H9 (cell line): ENCODE data around the gene MAGI1. TPM values are rescaled to one million over a fixed set of nuclear protein-coding genes. Genes with fewer than 3 reads are reported as not detected.

ENCODE experiments used
- DNase-seq: peaks from one replicate; pipeline ENCODE4 v3.0.0-alpha.2; 2017
- H2AFZ ChIP-seq: one replicate; pipeline ENCODE4 v1.6.1; 2013; ENCODE audit warnings: mild to moderate bottlenecking, low read length, control low read depth, moderate library complexity
- H2AK5ac ChIP-seq: 2 replicates; pipeline ENCODE4 v1.6.1; 2013; ENCODE audit warnings: low read length, control low read depth, mixed read lengths; ENCODE audit not compliant: insufficient read length
- H2BK120ac ChIP-seq: one replicate; pipeline ENCODE4 v1.6.1; 2013; ENCODE audit warnings: low read depth, mild to moderate bottlenecking, low read length, control low read depth, inconsistent platforms; ENCODE audit not compliant: poor library complexity, severe bottlenecking
- H2BK12ac ChIP-seq: 2 replicates; pipeline ENCODE4 v1.6.1; 2013; ENCODE audit warnings: low read length, control low read depth, mixed read lengths, low read depth; ENCODE audit not compliant: insufficient read length
- H2BK15ac ChIP-seq: 2 replicates; pipeline ENCODE4 v1.6.1; 2013; ENCODE audit warnings: low read depth, low read length, control low read depth
- H2BK20ac ChIP-seq: one replicate; pipeline ENCODE4 v1.6.1; 2013; ENCODE audit warnings: low read depth, mild to moderate bottlenecking, low read length, control low read depth, inconsistent platforms; ENCODE audit not compliant: poor library complexity, severe bottlenecking
- H2BK5ac ChIP-seq: 2 replicates; pipeline ENCODE4 v1.6.1; 2013; ENCODE audit warnings: low read length, control low read depth, mixed read lengths; ENCODE audit not compliant: insufficient read length
- H3K14ac ChIP-seq: 2 replicates; pipeline ENCODE4 v1.6.1; 2013; ENCODE audit warnings: low read length, control low read depth; ENCODE audit not compliant: insufficient read depth
- H3K18ac ChIP-seq: 2 replicates; pipeline ENCODE4 v1.6.1; 2013; ENCODE audit warnings: low read depth, mild to moderate bottlenecking, mixed read lengths, low read length, control low read depth; ENCODE audit not compliant: insufficient read length
- H3K23ac ChIP-seq: 2 replicates; pipeline ENCODE4 v1.6.1; 2013; ENCODE audit warnings: low read length, control low read depth, mixed read lengths, low read depth; ENCODE audit not compliant: insufficient read length
- H3K23me2 ChIP-seq: 2 replicates; pipeline ENCODE4 v1.6.1; 2013; ENCODE audit warnings: low read depth, mild to moderate bottlenecking, mixed read lengths, low read length, control low read depth; ENCODE audit not compliant: insufficient read length, poor library complexity, severe bottlenecking
- H3K27ac ChIP-seq: 2 replicates; pipeline ENCODE4 v1.5.1; 2013; ENCODE audit warnings: low read length, control low read depth, mixed read lengths, low read depth; ENCODE audit not compliant: insufficient read length
- H3K27me3 ChIP-seq: 2 replicates; pipeline ENCODE4 v1.6.1; 2013; ENCODE audit warnings: low read length, control low read depth, inconsistent platforms; ENCODE audit not compliant: insufficient read depth
- H3K4ac ChIP-seq: 2 replicates; pipeline ENCODE4 v1.6.1; 2013; ENCODE audit warnings: low read depth, mild to moderate bottlenecking, control low read depth, inconsistent platforms, low read length, moderate library complexity
- H3K4me1 ChIP-seq: 2 replicates; pipeline ENCODE4 v1.6.1; 2013; ENCODE audit warnings: low read length, control low read depth, inconsistent platforms; ENCODE audit not compliant: insufficient read depth
- H3K4me2 ChIP-seq: 2 replicates; pipeline ENCODE4 v1.6.1; 2013; ENCODE audit warnings: low read length, control low read depth, mixed read lengths; ENCODE audit not compliant: insufficient read length, insufficient read depth
- H3K56ac ChIP-seq: 2 replicates; pipeline ENCODE4 v1.6.1; 2013; ENCODE audit warnings: low read depth, mild to moderate bottlenecking, mixed read lengths, low read length, control low read depth; ENCODE audit not compliant: insufficient read length
- H3K79me1 ChIP-seq: 2 replicates; pipeline ENCODE4 v1.6.1; 2013; ENCODE audit warnings: low read depth, mild to moderate bottlenecking, moderate library complexity, low read length, control low read depth, inconsistent platforms; ENCODE audit not compliant: insufficient read depth, poor library complexity, severe bottlenecking
- H3K79me2 ChIP-seq: 2 replicates; pipeline ENCODE4 v1.6.1; 2013; ENCODE audit warnings: low read length, control low read depth, inconsistent platforms; ENCODE audit not compliant: insufficient read depth
- H3K9ac ChIP-seq: 2 replicates; pipeline ENCODE4 v1.6.1; 2013; ENCODE audit warnings: low read length, control low read depth, mixed read lengths; ENCODE audit not compliant: insufficient read length; ENCODE audit errors: extremely low read depth
- H3K9me3 ChIP-seq: one replicate; pipeline ENCODE4 v1.6.1; 2013; ENCODE audit warnings: low read depth, low read length, inconsistent platforms; ENCODE audit not compliant: control insufficient read depth
- H3T11ph ChIP-seq: one replicate; pipeline ENCODE4 v1.6.1; 2013; ENCODE audit warnings: mild to moderate bottlenecking, low read length, control low read depth, inconsistent platforms
- H4K20me1 ChIP-seq: one replicate; pipeline ENCODE4 v1.6.1; 2013; ENCODE audit not compliant: control insufficient read depth, insufficient read length, insufficient read depth
- H4K5ac ChIP-seq: 2 replicates; pipeline ENCODE4 v1.6.1; 2013; ENCODE audit warnings: low read depth, mild to moderate bottlenecking, mixed read lengths, low read length, control low read depth; ENCODE audit not compliant: insufficient read length
- H4K8ac ChIP-seq: replicated peaks from 2 replicates; pipeline ENCODE4 v1.6.1; 2013; ENCODE audit warnings: low read length, control low read depth, mixed read lengths, low read depth; ENCODE audit not compliant: insufficient read length
- H4K91ac ChIP-seq: 2 replicates; pipeline ENCODE4 v1.6.1; 2013; ENCODE audit warnings: low read depth, mild to moderate bottlenecking, moderate library complexity, mixed read lengths, low read length, control low read depth; ENCODE audit not compliant: insufficient read length
- H3K27ac Mint-ChIP-seq, 3 experiments: 2 replicates in 2 of 3; 3 replicates in 1 of 3; pipeline ENCODE4 v1.8.0; 2020 to 2021; ENCODE audit warnings: mixed read lengths in 3 of 3, mild to moderate bottlenecking in 1 of 3, moderate library complexity in 1 of 3
- H3K27me3 Mint-ChIP-seq: 2 replicates; pipeline ENCODE4 v1.8.0; 2021; ENCODE audit warnings: low read depth, mild to moderate bottlenecking, moderate library complexity, mixed read lengths
- H3K36me3 Mint-ChIP-seq, 3 experiments: 2 replicates in 2 of 3; 3 replicates in 1 of 3; pipeline ENCODE4 v1.8.0; 2020 to 2021; ENCODE audit warnings: low read depth in 3 of 3, mixed read lengths in 3 of 3; ENCODE audit not compliant: insufficient read depth in 1 of 3
- H3K4me1 Mint-ChIP-seq, 2 experiments: 2 replicates each; pipeline ENCODE4 v1.8.0; 2020; ENCODE audit warnings: mixed read lengths in 2 of 2
- H3K4me3 Mint-ChIP-seq, 2 experiments: 2 replicates in 1 of 2; 3 replicates in 1 of 2; pipeline ENCODE4 v1.8.0; 2020 to 2021; ENCODE audit warnings: mild to moderate bottlenecking in 2 of 2, mixed read lengths in 2 of 2, moderate library complexity in 1 of 2
- H3K9me3 Mint-ChIP-seq, 2 experiments: 2 replicates in 1 of 2; 3 replicates in 1 of 2; pipeline ENCODE4 v1.8.0; 2020; ENCODE audit warnings: mild to moderate bottlenecking in 2 of 2, mixed read lengths in 2 of 2, moderate library complexity in 1 of 2
- CTCF ChIP-seq: fragments of 200-600 bp; sonication (generic); conservative IDR thresholded peaks from 3 replicates; pipeline ENCODE4 v1.8.0; 2021; ENCODE audit warnings: antibody characterized with exemption, mild to moderate bottlenecking
- WGBS: extraction: QIAGEN DNeasy Blood & Tissue Kit; methylation state at CpG from one replicate; pipeline ENCODE4 v1.1.7; 2013; ENCODE audit warnings: missing lambda C conversion rate, low lambda C conversion rate, mixed read lengths; ENCODE audit not compliant: insufficient read length; ENCODE audit errors: extremely low coverage; 5-methylcytosine and 5-hydroxymethylcytosine counted together
- total RNA-seq: library from RNA; stranded (reverse); gene quantifications from 2 replicates; pipeline ENCODE4 v1.2.1, GENCODE V29; 2021

Gene MAGI1
- total RNA-seq, 1 experiment from 2014 or later, result 65.7 TPM

DNA sequence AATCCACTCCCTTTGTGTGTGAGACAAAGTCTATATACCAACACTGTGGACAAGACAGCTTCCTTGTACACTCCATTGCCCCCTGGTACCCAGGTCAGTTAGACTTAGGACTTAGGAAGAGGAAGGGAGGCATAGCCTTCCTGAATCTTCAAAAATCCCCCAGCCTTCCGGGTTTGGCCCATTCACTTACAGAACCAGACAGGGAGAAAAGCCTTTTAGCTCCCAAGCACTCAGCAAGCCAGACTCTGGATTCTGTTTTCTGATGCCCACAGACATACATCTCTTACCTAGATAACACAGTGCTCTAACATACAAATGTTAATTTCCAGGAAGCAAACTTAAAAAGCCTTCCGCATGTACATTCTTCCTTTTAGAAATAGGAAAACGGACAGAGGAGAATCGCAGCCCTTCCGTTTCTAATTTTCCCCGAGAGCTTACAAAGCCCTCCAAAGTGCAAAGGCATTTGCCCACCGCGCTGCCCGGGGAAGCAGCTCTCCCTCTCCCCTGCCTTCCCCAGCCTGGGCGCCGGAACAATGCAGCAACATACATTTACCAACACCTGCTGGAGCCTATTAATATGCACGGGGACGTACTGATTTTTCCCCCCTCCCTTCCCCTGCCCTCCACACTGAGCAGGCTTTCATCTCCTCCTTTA is 442.0 kb downstream of the MAGI1 start:
- no peak for DNase-seq
- Histone ChIP-seq H3K14ac (peak overlapping the region; percentile 80; the same call in 1 of the 2 replicates), H3K27ac (peak overlapping the region; percentile 85), H3K9ac (peak overlapping the region; percentile 81), H3K4me1 (no peaks in the 10 kb centered on the region), H2BK120ac (no peak overlapping the region), H2AK5ac (no peak overlapping the region), H4K5ac (no peak overlapping the region), H2BK5ac (no peak overlapping the region), H2BK15ac (no peak overlapping the region), H3K79me1 (no peaks in the 10 kb centered on the region), H3K4ac (no peak overlapping the region), H3K56ac (no peak overlapping the region), H2AFZ (no peak overlapping the region), H2BK20ac (no peak overlapping the region), H3K4me2 (peak overlapping the region; percentile 93), H3K9me3 (no peaks in the 10 kb centered on the region), H3T11ph (no peak overlapping the region), H3K23ac (no peak overlapping the region), H4K91ac (no peak overlapping the region), H4K20me1 (no peaks in the 10 kb centered on the region), H4K8ac (no peak overlapping the region), H2BK12ac (no peak overlapping the region), H3K18ac (peak overlapping the region; percentile 80), H3K27me3 (no peaks in the 10 kb centered on the region), H3K79me2 (peaks cover 8% of the 10 kb centered on the region; the same call in 1 of the 2 replicates), H3K23me2 (peaks cover 8% of the 10 kb centered on the region)
- H3K36me3 Mint-ChIP-seq, result no peaks in the 10 kb centered on the region
- no peaks in the 10 kb centered on the region for H3K27me3 Mint-ChIP-seq
- TF ChIP-seq CTCF, result no peak
- H3K4me1 Mint-ChIP-seq, result peaks cover 58 to 62% of the 10 kb centered on the region in 2 experiments
- no CpG with 5 or more reads among the region's 13 CpGs for WGBS
- H3K9me3 Mint-ChIP-seq, result no peaks in the 10 kb centered on the region
- H3K27ac Mint-ChIP-seq, result peak overlapping the region; percentile 99
- H3K4me3 Mint-ChIP-seq, result peak overlapping the region; percentile 82 to 87
